DMS153 treated with DMSO at 0.1 percent for 48 hours (cell line): ENCODE results near the gene GADD45GIP1.

Experiments
- DNase-seq: peaks from one replicate; lab custom pipeline; 2025; ENCODE audit not compliant: unreplicated experiment; lab: John Stamatoyannopoulos, UW

Gene GADD45GIP1

GRCh38 chr19:12913851-12914690 is 43.0 kb downstream of the GADD45GIP1 start:
- DNase-seq = peak; percentile 42

- DNase-seq = peak; percentile 95
These were observed 43.9 kb downstream of the GADD45GIP1 start for GRCh38 chr19:12913011-12913561.

GRCh38 chr19:12912571-12912970 is 44.5 kb downstream of the GADD45GIP1 start:
- peak; percentile 88 for DNase-seq

GRCh38 chr19:12907166-12907565 is 49.9 kb downstream of the GADD45GIP1 start:
- DNase-seq = no peak
